Suprapubic skin (tissue), 4 donors: ENCODE data around the gene IFI27L2.

Experiments used
- EP300 ChIP-seq: sonication (generic); formaldehyde crosslinking; IDR thresholded peaks from one replicate; pipeline ENCODE4 v1.6.1; 2017; ENCODE audit warnings: antibody characterized with exemption
- POLR2A ChIP-seq, 2 donors: fragments of 450-650 bp; IDR thresholded peaks; one replicate each; pipeline ENCODE4 v1.6.1; 2017; ENCODE audit warnings: antibody characterized with exemption in 2 of 2, mild to moderate bottlenecking in 2 of 2, moderate library complexity in 2 of 2
- POLR2AphosphoS5 ChIP-seq, 3 donors: sonication (generic); formaldehyde crosslinking; IDR thresholded peaks; one replicate each; pipeline ENCODE4 v1.6.1; 2017; ENCODE audit warnings: antibody characterized with exemption in 3 of 3
- TF ChIP-seq, protein P1 (sequence below), 2 donors: fragments of 200-600 bp in 1 of 2; fragments of 450-650 bp in 1 of 2; sonication (generic) in 1 of 2; IDR thresholded peaks; one replicate each; pipeline ENCODE4 v1.5.1; 2016 to 2019; ENCODE audit warnings: antibody characterized with exemption in 2 of 2, mild to moderate bottlenecking in 1 of 2, moderate library complexity in 1 of 2

- TF ChIP-seq, protein P1, sequence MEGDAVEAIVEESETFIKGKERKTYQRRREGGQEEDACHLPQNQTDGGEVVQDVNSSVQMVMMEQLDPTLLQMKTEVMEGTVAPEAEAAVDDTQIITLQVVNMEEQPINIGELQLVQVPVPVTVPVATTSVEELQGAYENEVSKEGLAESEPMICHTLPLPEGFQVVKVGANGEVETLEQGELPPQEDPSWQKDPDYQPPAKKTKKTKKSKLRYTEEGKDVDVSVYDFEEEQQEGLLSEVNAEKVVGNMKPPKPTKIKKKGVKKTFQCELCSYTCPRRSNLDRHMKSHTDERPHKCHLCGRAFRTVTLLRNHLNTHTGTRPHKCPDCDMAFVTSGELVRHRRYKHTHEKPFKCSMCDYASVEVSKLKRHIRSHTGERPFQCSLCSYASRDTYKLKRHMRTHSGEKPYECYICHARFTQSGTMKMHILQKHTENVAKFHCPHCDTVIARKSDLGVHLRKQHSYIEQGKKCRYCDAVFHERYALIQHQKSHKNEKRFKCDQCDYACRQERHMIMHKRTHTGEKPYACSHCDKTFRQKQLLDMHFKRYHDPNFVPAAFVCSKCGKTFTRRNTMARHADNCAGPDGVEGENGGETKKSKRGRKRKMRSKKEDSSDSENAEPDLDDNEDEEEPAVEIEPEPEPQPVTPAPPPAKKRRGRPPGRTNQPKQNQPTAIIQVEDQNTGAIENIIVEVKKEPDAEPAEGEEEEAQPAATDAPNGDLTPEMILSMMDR (IDR thresholded peaks at IDR 0.05): no peak
- TF ChIP-seq EP300 (no peak), POLR2A (IDR thresholded peaks at IDR 0.05) (no peak), POLR2AphosphoS5 (IDR thresholded peaks at IDR 0.05) (no peak)
These were observed 24.7 kb downstream of the IFI27L2 start for GRCh38 chr14:94104731-94105130.
